ENCODE results near the gene HOXB4. TPM values are rescaled to one million over a fixed set of nuclear protein-coding genes. Genes with fewer than 3 reads are reported as not detected.
A peak's percentile ranks its signal among the peaks of the same experiment; 100 is the strongest.
"Not testable (repeated sequence)": the region's sequence is repeated elsewhere in the genome, so short reads cannot be mapped to it uniquely, and the experiment has no call there.

HOXB4 gene
- total and polyA plus RNA-seq, 12 donors, result 1.7 to 9.8 (median 3.4) TPM

GRCh38 chr17:48539177-48539576 lies 39.0 kb downstream of the HOXB4 start:
- intact Hi-C loops (cut with DNase I), result no loop called here
- 56 to 75% (median 62%) methylated on average over 4 of the region's 4 CpGs for WGBS, 4 donors
- Histone ChIP-seq H3K36me3 (replicated peaks in 1 of 2) (peaks cover 0 to 8% of the 10 kb centered on the region in 2 donors), H3K27ac (no peak overlapping the region), H3K9me3 (replicated peaks in 1 of 3) (no peaks in the 10 kb centered on the region), H3K27me3 (no peaks in the 10 kb centered on the region), H3K4me3 (no peak overlapping the region), H3K4me1 (replicated peaks in 1 of 2) (peaks cover 3 to 7% of the 10 kb centered on the region in 2 donors)
- TF ChIP-seq POLR2A (IDR thresholded peaks at IDR 0.05), result peak in 1 of 2 donors; percentile 51
- no peak for TF ChIP-seq CTCF (IDR thresholded peaks at IDR 0.05)
- no peak for DNase-seq

GRCh38 chr17:48537316-48537715 lies 40.8 kb downstream of the HOXB4 start:
- TF ChIP-seq CTCF (IDR thresholded peaks at IDR 0.05), result no peak
- TF ChIP-seq POLR2A (IDR thresholded peaks at IDR 0.05), result no peak
- no peaks in the 10 kb centered on the region for H3K9me3 ChIP-seq (replicated peaks in 1 of 3)
- H3K4me1 ChIP-seq (replicated peaks in 1 of 2), result peaks cover 3 to 5% of the 10 kb centered on the region in 2 donors
- H3K36me3 ChIP-seq (replicated peaks in 1 of 2), result no peaks in the 10 kb centered on the region
- no peak overlapping the region for H3K4me3 ChIP-seq
- intact Hi-C loops (cut with DNase I), result no loop called here
- H3K27ac ChIP-seq, result no peak overlapping the region
- no peaks in the 10 kb centered on the region for H3K27me3 ChIP-seq
- WGBS, 4 donors, result 75 to 99% (median 96%) methylated on average over 2 to 3 of the region's 3 CpGs
- DNase-seq, result no peak

- H3K27me3 ChIP-seq; H3K4me3 ChIP-seq; H3K4me1 ChIP-seq (replicated peaks in 1 of 2); H3K27ac ChIP-seq; H3K36me3 ChIP-seq (replicated peaks in 1 of 2); H3K9me3 ChIP-seq (replicated peaks in 1 of 3); DNase-seq; intact Hi-C loops (cut with DNase I): not testable (repeated sequence)
- WGBS, 4 donors, result 86 to 95% (median 90%) methylated on average over 9 of the region's 9 CpGs
These were observed 42.2 kb downstream of the HOXB4 start for GRCh38 chr17:48535793-48536559.

GRCh38 chr17:48532261-48532660 lies 45.9 kb downstream of the HOXB4 start:
- no peaks in the 10 kb centered on the region for H3K4me1 ChIP-seq (replicated peaks in 1 of 2)
- no peak for DNase-seq
- intact Hi-C loops (cut with DNase I), result no loop called here
- no peaks in the 10 kb centered on the region for H3K27me3 ChIP-seq
- H3K9me3 ChIP-seq (replicated peaks in 1 of 3), result no peaks in the 10 kb centered on the region
- H3K36me3 ChIP-seq (replicated peaks in 1 of 2), result no peaks in the 10 kb centered on the region
- TF ChIP-seq CTCF (IDR thresholded peaks at IDR 0.05) (no peak), POLR2A (IDR thresholded peaks at IDR 0.05) (no peak)
- no peak overlapping the region for H3K27ac ChIP-seq
- WGBS, 4 donors, result 91 to 95% (median 92%) methylated on average over 8 of the region's 8 CpGs
- H3K4me3 ChIP-seq, result no peak overlapping the region

GRCh38 chr17:48530887-48531272 lies 47.3 kb downstream of the HOXB4 start, which contains the start of gene HOXB1:
Gene HOXB1 (minus strand): TSS chr17:48531011. CDS start chr17:48530904, 107 bp downstream.
- TF ChIP-seq POLR2A (IDR thresholded peaks at IDR 0.05), result no peak
- TF ChIP-seq CTCF (IDR thresholded peaks at IDR 0.05), result no peak
- WGBS, 4 donors, result 84 to 93% (median 87%) methylated on average over 5 to 15 of the region's 15 CpGs
- Histone ChIP-seq H3K36me3 (replicated peaks in 1 of 2) (no peaks in the 10 kb centered on the region), H3K27ac (no peak within 1 kb of the TSS), H3K9me3 (replicated peaks in 1 of 3) (no peaks in the 10 kb centered on the region), H3K27me3 (no peaks in the 10 kb centered on the region), H3K4me1 (replicated peaks in 1 of 2) (no peaks in the 10 kb centered on the region), H3K4me3 (no peak within 1 kb of the TSS)
- no peak for DNase-seq
- intact Hi-C loops (cut with DNase I), result no loop called here

Data from adrenal gland (tissue), 12 donors.